HL-60/S4 treated with phorbol 12-myristate 13-acetate at 8.2 ng/mL for 4 days and 3 days (cell line): ENCODE measurements around the gene SMARCA5.
"Not testable (repeated sequence)": the region's sequence is repeated elsewhere in the genome, so short reads cannot be mapped to it uniquely, and the experiment has no call there.

Experiments
- in situ Hi-C: fragments of 300-500 bp; cut with MboI; formaldehyde crosslinking; loops from 2 replicates; pipeline ENCODE4 v1.15.0; 2022; ENCODE audit warnings: low sequenced_read_pairs

SMARCA5 gene, protein sequence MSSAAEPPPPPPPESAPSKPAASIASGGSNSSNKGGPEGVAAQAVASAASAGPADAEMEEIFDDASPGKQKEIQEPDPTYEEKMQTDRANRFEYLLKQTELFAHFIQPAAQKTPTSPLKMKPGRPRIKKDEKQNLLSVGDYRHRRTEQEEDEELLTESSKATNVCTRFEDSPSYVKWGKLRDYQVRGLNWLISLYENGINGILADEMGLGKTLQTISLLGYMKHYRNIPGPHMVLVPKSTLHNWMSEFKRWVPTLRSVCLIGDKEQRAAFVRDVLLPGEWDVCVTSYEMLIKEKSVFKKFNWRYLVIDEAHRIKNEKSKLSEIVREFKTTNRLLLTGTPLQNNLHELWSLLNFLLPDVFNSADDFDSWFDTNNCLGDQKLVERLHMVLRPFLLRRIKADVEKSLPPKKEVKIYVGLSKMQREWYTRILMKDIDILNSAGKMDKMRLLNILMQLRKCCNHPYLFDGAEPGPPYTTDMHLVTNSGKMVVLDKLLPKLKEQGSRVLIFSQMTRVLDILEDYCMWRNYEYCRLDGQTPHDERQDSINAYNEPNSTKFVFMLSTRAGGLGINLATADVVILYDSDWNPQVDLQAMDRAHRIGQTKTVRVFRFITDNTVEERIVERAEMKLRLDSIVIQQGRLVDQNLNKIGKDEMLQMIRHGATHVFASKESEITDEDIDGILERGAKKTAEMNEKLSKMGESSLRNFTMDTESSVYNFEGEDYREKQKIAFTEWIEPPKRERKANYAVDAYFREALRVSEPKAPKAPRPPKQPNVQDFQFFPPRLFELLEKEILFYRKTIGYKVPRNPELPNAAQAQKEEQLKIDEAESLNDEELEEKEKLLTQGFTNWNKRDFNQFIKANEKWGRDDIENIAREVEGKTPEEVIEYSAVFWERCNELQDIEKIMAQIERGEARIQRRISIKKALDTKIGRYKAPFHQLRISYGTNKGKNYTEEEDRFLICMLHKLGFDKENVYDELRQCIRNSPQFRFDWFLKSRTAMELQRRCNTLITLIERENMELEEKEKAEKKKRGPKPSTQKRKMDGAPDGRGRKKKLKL

DNA sequence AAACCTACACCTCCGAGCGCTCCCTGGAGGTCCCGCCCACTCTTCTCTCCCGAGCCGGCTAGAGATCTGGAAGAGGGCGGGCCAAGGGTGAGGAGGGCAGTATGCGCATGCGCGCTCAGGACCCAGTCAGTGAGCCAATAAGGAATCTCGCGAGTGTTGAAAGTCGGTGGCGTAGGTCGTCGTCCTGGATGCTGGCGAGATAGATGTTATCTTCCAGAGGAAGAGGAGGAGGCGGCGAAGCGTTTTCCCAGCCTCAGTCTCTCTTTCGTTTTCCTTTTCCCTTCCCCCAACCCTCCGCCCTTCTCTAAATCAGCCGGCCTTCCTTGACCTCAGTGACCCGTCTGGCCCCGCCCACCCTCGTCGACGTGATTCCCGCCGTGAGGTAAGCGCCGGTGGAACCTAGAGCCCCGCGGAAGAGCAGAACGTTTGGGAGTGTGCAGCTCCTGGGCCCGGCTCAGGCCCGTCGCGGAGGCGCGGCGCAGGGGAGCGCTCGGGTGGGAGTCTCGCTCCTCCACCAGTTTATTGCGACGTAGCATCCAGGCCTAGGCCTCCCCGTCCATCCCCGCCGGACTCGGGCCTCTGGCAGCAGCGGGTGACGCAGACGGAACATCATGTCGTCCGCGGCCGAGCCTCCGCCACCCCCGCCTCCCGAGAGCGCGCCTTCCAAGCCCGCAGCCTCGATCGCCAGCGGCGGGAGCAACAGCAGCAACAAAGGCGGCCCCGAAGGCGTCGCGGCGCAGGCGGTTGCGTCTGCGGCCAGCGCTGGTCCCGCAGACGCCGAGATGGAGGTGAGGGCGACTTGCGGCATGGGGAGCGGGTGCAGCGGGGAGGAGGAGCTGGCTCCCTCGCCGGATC lies at the start of gene SMARCA5:
TSS of gene SMARCA5 (plus strand) at position 389 of the 855 bp plus-strand sequence. CDS start at position 612, 223 bp downstream.
- in situ Hi-C loops = no loop called here

DNA sequence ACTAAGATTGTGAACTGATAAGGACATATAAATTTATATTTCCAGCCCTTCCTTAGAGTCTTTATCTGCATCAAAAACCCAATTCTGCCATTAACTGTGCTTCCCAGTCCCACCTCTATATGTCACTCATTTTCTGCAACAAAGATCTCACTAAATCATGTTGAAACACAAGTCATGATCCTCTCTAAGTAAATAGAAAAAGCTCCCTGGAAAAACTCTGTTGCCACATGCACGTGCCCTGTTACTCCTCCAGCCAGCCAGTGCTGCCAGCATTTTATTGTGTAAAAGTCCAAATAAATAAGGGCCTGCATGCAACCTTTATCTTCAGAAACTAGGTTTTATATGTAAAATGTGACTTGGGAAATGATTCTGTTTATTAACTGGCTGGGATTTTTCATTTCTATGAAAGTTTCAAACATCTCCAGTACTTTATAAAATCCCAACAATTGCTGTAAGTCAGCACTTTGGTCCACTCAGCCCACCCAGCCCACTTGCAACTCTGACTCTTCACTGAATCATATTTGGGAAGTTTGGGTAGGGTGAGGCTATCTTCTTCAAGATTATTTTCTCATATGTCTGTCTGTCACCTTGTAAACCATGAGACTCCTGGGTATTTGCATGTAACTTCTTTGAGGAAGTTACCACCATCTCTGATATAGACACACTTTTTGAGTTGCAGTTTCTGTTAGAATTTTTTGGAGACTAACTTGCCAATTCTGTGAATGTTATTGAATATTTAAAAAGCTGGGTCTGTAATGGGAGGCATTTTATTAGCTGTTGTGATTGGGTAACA lies 40.0 kb upstream of the SMARCA5 start:
- in situ Hi-C loops = no loop called here

DNA sequence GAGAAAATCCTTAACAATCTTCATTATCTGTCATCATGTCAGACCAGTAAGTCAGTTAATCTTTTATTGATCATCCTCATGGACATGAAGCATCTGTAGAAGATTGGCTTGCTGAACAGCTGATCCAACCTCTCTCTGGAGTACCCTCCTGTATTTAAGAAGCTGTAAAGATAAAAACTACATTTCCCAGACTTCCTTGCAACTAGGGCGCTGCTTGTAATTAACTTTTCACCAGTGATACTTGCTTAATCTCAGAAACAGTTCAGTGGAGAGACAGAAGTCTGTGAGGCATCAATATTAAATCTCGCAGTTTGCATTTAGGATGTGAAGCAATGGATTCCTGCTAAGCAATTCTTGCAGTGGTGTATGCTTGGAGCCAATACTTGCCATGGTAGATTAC lies 36.0 kb upstream of the SMARCA5 start:
- in situ Hi-C loops = no loop called here

DNA sequence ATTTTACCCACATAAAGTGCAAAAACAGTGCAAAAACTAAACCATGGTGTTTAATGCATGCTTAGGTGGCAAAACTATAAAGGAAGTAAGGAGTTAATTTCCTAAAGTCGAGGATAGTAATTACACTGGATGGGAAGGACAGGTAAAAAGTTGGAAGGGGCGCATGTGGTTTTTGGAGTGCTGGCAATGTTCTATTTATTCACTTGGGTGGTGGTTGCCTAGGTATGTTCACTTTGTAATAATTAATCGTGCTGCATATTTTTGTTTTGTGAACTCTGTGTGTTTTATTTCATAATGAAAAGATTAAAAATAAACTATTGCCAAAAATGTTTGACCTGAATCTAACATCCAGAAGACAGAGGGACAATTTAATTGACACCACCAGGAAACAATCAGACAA lies 32.1 kb upstream of the SMARCA5 start:
- in situ Hi-C loops = no loop called here

DNA sequence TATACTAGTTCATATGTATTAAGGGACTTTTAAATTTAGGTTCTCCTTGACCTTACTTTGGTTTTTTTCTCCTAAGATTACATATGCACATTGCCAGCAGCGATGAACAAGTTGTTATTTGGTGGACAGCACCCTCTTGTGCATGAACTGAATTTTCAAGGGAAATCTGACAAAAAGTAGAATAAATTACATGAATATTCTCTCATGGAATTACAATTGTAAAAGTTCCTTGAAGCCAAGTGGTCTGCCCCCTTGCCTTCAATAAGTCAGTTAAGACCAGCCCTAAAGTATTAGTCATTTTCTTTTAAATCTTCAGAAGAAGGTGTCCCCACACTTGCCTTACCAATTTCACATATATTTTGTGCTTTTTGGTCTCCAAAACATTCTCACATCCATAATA lies 30.7 kb upstream of the SMARCA5 start:
- in situ Hi-C loops = no loop called here

DNA sequence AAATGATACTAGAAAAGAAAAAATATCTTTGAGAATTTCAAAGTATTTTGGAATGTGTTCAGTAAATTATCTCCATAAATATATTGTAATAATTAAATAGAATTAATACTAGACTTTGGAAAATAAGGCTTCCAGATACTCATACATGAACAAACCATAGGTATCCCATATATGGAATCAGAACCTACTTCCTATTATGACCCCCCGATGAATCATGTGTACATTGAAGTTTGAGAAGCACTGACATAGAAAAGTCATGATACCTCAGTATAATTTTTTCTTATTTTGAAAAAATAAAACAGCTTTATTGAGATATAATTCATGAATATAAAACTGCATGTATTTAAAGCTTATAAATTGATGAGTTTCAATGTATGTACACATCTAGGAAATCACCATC lies 27.2 kb upstream of the SMARCA5 start:
- in situ Hi-C loops = no loop called here

DNA sequence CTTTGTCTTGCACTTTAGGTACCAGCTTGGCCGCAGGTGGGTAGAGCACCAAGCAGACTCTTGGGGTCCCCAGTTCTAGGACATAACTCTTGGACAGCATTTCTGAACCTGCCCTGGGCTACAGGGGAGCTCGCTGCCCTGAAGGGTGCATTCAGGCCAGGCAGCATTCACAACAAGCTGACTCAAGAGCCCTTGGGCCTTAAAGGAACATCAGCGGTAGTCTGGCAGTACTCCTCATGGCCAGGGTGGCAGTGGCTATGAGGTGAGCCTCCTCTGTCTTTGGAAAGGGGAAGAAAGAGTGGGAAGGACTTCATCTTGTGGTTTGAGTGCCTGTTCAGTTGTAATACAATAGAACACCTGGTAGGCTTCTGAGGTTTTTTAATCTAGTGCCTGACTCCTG lies 24.8 kb upstream of the SMARCA5 start:
- in situ Hi-C loops = no loop called here

DNA sequence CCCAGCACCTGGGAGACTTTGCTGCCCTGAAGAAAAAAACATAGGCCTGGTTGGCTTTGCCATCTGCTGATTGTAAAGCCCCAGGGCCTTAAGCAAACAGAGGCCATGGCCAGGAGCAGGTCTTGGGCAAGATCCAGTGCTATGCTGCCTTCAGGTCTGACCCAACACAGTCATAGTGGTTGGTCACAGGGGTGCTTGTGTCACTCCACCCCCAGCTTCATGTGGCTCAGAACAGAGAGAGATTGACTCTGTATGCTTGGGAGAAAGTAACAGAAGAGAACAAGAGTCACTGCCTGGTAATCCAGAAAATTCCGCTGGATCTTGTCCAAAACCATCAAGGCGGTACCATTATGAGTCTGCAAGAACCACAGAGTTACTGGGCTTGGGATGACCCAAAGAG lies 24.4 kb upstream of the SMARCA5 start:
- in situ Hi-C loops = no loop called here

DNA sequence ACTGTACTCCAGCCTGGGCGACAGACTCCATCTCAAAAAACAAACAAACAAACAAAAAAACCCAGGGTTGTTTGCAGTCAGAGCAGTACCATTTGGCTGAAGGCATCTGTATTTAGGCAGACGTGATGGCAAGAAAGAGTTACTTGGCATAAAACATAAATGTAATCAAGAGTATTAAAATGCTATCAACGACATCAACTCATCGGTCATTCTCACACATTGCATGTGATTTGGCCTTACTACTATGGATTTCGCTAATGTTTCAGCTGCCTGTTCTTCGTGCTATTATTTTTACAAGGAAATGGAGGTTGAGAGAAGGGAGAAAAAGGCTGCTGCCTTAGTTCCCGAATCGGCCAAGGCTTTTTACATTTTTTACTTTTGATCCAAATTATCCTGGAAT lies 15.5 kb upstream of the SMARCA5 start:
- in situ Hi-C loops = no loop called here

DNA sequence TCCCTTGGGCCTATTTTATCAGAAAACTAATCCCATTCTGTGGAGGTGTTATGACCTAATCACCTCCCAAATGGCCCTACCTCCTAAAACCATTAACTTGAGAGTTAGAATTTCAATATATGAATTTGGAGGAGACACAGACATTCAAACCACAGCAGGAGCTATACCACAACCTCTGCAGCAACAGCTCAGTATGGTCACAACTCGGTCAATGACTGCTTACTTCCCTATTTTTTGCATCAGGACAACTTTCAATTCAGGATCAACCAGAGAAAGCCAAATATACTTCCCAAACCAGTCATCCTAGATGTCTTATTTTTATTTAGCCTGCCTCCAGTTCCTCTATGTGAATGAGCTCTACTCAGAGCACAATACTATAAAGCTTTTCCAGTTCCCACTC lies 11.3 kb upstream of the SMARCA5 start:
- in situ Hi-C loops = no loop called here

DNA sequence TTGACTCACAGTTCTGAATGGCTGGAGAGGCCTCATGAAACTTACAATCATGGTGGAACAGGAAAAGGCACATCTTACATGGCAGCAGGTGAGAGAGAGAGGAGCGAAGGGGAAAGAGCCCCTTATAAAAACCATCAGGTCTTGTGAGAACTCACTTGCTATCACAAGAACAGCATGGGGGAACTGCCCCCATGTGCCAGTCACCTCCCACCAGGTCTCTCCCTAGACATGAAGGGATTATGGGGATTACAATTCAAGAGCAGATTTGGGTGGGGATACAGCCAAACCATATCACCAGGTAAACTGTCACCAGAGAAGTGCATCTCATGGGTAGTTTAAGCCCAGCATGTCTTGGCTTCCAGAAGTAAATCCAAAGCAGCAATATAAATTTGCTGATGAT lies 7.5 kb upstream of the SMARCA5 start:
- in situ Hi-C loops = no loop called here

DNA sequence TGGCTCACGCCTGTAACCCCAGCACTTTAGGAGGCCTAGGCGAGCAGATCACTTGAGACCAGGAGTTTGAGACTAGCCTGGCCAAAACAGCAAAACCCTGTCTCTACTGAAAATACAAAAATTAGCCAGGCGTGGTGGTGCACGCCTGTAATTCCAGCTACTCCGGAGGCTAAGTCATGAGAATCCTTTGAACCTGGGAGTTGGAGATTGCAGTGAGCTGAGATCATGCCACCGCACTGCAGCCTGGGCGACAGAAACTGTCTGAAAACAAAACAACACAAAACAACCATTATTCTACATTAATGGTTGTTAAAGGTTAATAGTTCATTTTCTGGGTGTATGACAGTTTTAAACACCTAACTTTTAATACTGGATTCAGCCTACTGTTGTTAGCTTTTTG lies 1.6 kb upstream of the SMARCA5 start:
- in situ Hi-C loops = no loop called here

DNA sequence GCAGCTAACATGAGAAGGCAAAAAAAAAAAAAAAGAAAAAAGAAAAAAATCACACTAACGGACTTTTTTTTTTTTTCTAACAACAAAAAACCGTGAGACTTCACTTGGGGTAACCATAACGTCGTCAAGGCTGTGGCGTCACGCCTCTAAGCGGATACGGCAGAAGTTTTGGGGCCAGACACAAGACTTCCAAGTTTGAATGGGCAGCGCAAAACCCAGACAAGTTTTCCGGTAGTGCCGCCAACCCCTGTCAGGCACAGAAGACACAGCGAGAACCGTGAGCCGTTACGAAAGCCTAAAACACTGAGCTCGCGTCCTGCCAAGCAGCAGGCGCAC lies 556 bp upstream of the SMARCA5 start:
- in situ Hi-C loops = no loop called here

DNA sequence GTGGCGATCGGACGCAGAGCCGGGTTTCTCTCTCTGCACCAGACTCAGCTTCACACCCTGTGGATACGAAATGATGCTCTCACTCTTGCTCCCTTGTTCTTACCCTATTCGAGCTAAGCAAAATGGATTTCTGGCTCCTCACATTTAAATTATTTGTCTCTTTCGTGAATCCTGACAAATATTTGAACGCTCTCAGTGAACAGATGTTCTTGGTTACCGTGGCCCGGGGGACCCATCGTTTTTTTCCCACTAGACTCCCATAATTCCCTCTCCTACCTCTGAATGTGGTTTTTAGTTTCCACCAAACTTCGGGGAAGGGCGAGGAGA lies 630 bp downstream of the SMARCA5 start:
- in situ Hi-C loops = no loop called here

DNA sequence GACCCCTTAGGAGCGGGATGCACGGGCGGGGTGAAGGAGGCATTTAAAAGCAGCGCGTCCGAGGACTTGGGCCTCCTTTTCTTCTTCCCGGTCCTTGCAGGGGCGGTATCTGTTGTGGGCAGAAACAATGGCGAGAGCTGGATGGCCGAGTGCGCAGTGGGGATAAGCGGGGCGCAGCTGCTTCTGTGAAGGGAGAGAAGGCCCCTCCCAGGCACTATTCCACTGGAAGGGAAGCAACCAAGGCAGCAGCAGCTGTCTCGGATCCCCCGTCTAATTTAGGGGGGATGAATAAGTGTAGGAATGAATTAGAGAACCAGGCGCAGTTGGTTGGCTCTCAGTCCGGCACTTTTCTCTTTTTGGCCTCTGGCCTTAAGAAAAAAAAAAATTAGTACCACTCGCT lies 995 bp downstream of the SMARCA5 start:
- in situ Hi-C loops = no loop called here

DNA sequence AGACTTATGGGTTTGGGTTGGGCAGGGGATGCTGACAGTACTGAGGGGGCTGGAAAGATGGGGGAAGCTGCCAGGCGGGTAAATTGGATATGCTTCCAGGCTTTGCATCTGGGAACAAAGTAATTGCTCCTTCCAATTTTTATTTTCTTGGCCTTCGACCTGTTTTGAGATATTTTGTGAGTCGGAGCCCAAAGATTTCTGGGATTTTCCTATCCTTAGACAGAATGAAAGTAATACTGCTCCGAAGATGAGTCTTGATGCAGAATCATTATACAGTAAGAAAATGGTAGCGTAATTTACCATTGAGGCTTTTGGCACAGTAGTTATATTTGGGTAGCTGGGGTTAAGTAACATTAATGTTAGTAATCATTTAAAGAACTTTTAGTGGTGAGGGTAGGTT lies 1.4 kb downstream of the SMARCA5 start:
- in situ Hi-C loops = no loop called here

DNA sequence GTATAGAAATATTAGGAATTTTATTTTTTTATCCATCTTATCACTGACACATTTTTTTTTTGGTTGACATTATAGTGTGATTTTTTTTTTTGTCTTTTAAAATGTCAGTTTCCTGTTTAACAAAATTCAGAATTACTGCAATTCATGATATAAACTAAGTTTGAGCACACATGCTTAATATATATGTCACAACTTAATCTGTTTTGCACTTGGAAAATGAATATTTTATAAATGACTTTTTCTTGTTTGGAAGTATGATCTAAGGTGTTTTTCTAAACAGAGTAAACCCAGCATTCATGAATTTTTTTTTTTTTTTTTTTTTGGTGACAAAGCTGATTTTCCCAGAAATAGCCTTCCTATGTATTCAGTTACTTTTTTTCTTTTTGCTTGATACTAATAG lies 2.4 kb downstream of the SMARCA5 start:
- in situ Hi-C loops = no loop called here

DNA sequence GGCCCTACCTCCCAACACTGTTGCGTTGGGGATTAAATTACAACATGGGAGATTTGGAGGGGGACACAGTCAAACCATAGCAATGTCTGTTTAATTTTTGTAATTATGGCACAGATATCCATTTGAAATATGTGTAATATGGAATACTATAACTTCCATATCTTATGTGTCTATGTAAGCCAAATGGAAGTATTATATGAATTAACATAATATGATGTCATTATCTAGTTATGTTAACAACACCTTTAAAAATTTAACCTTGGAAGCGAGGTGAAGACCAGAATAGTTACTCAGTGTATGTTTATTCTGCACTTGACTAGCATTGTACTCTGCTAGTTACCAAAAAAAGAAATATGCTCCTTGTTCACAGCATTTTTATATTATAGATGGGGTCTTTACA lies 4.3 kb downstream of the SMARCA5 start:
- in situ Hi-C loops = no loop called here

DNA sequence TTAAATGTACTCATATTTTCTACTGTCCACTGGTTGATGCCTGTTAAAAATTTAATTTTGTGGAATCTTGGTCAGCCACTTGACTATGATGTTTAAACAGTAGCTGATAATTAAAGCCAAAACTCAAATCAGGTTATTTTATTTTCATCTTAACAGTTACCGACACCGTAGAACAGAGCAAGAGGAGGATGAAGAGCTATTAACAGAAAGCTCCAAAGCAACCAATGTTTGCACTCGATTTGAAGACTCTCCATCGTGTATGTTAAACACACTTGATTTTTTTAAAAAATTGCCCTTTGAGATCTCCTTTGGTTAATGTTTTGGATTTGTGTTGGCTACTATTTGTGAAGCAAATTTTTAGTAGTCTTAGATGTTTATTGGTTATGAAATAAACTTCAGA lies 10.7 kb downstream of the SMARCA5 start:
- in situ Hi-C loops = no loop called here

DNA sequence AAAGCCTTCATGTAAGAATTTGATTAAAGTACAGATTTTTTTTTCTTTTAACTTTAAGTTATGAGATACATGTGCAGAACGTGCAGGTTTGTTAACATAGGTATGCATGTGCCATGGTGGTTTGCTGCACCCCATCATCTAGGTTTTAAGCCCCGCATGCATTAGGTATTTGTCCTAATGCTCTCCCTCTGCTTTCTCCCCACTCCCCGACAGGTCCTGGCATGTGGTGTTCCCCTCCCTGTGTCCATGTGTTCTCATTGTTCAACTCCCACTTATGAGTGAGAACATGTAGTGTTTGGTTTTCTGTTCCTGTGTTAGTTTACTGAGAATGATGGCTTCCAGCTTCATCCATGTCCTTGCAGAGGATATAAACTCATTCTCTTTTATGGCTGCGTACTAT lies 14.5 kb downstream of the SMARCA5 start:
- in situ Hi-C loops = not testable (repeated sequence)
